DOHH2 (cell line): ENCODE results near the gene KIR3DL3.

Experiments
- EZH2phosphoT487 ChIP-seq: fragments of 200-600 bp; sonication (generic); IDR thresholded peaks from 2 replicates; pipeline ENCODE4 v1.6.1; 2017; ENCODE audit warnings: borderline replicate concordance, mild to moderate bottlenecking, antibody characterized with exemption, low read length, moderate library complexity, mixed read lengths
- TF ChIP-seq, protein P1 (sequence below): fragments of 200-600 bp; sonication (generic); IDR thresholded peaks from one replicate; pipeline ENCODE4 v1.5.1; 2014; ENCODE audit warnings: antibody characterized with exemption, mild to moderate bottlenecking, low read depth, low read length; ENCODE audit not compliant: poor library complexity, severe bottlenecking

DNA sequence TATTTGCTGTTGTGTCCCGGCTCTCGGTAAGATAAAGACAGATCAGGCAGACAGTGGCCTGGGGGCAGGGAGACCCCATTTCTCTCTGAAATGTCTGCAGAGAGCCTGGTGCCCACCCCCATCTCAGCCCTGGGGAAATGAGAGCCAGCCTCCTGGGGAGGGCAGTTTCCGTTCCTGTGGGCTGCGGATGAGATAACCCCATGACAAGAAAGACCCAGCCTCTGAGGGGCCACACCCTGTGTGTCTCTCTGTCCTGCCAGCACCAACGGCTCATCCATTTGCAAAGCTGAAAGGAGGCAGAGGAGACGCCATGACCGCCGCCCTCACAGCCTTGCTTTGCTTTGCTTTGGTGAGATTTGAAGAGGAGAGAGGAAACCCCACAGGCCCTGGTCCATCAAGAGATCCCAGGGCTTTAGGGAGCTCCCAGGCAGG is 28.1 kb upstream of the KIR3DL3 start:
- TF ChIP-seq, protein P1, sequence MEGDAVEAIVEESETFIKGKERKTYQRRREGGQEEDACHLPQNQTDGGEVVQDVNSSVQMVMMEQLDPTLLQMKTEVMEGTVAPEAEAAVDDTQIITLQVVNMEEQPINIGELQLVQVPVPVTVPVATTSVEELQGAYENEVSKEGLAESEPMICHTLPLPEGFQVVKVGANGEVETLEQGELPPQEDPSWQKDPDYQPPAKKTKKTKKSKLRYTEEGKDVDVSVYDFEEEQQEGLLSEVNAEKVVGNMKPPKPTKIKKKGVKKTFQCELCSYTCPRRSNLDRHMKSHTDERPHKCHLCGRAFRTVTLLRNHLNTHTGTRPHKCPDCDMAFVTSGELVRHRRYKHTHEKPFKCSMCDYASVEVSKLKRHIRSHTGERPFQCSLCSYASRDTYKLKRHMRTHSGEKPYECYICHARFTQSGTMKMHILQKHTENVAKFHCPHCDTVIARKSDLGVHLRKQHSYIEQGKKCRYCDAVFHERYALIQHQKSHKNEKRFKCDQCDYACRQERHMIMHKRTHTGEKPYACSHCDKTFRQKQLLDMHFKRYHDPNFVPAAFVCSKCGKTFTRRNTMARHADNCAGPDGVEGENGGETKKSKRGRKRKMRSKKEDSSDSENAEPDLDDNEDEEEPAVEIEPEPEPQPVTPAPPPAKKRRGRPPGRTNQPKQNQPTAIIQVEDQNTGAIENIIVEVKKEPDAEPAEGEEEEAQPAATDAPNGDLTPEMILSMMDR, result no peak
- no peak for TF ChIP-seq EZH2phosphoT487
